ENCODE measurements around the gene NKAIN1.

DNA sequence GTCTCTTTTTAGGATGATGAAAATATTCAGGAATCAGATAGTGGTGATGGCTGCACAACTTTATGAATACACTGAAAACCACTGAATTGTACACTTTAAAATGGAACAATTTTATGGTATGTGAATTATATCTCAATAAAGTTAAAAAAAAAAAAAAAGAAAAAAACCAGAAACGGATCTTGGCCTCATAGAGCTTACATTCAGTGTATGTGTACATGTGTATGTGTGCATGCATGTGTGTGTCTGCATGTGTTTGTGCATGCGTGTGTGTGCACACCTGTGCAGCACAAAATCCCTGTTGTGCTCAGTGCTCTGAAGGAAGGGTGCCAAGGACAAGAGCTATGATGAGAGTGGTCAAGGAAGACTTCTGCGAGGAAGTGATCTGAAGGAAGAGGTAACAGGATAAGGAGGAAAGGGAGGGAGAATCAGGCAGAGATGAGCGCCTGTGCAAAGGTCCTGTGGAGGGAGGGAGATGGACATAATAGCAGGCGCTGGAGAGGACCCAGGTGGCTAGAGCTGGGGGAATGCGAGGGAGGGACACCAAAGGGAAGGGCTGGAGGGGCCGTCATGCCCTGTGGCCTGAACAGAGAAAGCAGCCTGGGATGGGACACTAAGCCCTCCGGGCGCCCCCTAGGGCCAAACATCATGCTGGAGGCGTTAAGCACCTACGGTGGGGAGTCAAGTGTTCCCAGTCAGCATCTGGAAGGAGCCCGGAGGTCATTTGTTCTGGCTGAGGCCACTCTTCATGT lies 25.2 kb downstream of the NKAIN1 start:
- no peak for TF ChIP-seq EZH2 (optimal IDR thresholded peaks at IDR 0.05; ENCODE audit: low read depth, low read length)
- TF ChIP-seq, protein P1, sequence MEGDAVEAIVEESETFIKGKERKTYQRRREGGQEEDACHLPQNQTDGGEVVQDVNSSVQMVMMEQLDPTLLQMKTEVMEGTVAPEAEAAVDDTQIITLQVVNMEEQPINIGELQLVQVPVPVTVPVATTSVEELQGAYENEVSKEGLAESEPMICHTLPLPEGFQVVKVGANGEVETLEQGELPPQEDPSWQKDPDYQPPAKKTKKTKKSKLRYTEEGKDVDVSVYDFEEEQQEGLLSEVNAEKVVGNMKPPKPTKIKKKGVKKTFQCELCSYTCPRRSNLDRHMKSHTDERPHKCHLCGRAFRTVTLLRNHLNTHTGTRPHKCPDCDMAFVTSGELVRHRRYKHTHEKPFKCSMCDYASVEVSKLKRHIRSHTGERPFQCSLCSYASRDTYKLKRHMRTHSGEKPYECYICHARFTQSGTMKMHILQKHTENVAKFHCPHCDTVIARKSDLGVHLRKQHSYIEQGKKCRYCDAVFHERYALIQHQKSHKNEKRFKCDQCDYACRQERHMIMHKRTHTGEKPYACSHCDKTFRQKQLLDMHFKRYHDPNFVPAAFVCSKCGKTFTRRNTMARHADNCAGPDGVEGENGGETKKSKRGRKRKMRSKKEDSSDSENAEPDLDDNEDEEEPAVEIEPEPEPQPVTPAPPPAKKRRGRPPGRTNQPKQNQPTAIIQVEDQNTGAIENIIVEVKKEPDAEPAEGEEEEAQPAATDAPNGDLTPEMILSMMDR (IDR thresholded peaks at IDR 0.05; ENCODE audit: low read length) = no peak
- TF ChIP-seq EZH2phosphoT487 (IDR thresholded peaks at IDR 0.05; ENCODE audit: low read length) = no peak
